Thymus (tissue), 14 donors: Measurements from ENCODE around the gene RHPN2. TPM values are rescaled to one million over a fixed set of nuclear protein-coding genes. Genes with fewer than 3 reads are reported as not detected.
A peak's percentile ranks its signal among the peaks of the same experiment; 100 is the strongest.

Experiments used
- DNase-seq, 9 donors: peaks; one replicate each; pipeline ENCODE4 v3.0.0-alpha.2; 2013; ENCODE audit warnings: low spot score in 9 of 9, low read depth in 6 of 9, missing footprints in 1 of 9
- H3K27ac ChIP-seq, 2 donors: one replicate each; pipeline ENCODE4 v1.5.1; 2013; ENCODE audit warnings: control low read depth in 1 of 2, low read depth in 1 of 2, low read length in 1 of 2, mild to moderate bottlenecking in 1 of 2, moderate library complexity in 1 of 2
- H3K27me3 ChIP-seq, 2 donors: one replicate each; pipeline ENCODE4 v1.5.1; 2013; ENCODE audit warnings: low read length in 1 of 2; ENCODE audit not compliant: control insufficient read depth in 2 of 2, insufficient read depth in 1 of 2
- H3K36me3 ChIP-seq, 2 donors: one replicate each; pipeline ENCODE4 v1.5.1; 2013; ENCODE audit warnings: low read length in 1 of 2, mild to moderate bottlenecking in 1 of 2, moderate library complexity in 1 of 2; ENCODE audit not compliant: control insufficient read depth in 2 of 2, insufficient read depth in 2 of 2
- H3K4me1 ChIP-seq, 2 donors: one replicate each; pipeline ENCODE4 v1.5.1; 2013; ENCODE audit warnings: low read length in 2 of 2; ENCODE audit not compliant: control insufficient read depth in 2 of 2, insufficient read depth in 2 of 2
- H3K4me3 ChIP-seq, 2 donors: one replicate each; pipeline ENCODE4 v1.5.1; 2013; ENCODE audit warnings: low read length in 2 of 2, control low read depth in 1 of 2, mild to moderate bottlenecking in 1 of 2
- H3K9me3 ChIP-seq, 2 donors: one replicate each; pipeline ENCODE4 v1.5.1; 2013; ENCODE audit warnings: low read length in 1 of 2, mild to moderate bottlenecking in 1 of 2; ENCODE audit not compliant: control insufficient read depth in 2 of 2, insufficient read depth in 1 of 2
- WGBS: extraction: QIAGEN DNeasy Blood & Tissue Kit; methylation state at CpG from one replicate; pipeline ENCODE4 v1.1.7; 2013; 5-methylcytosine and 5-hydroxymethylcytosine counted together
- long read RNA-seq, 10 donors: transcript quantifications; one replicate each; lab custom pipeline, GENCODE V29; 2026
- polyA plus RNA-seq: library from polyadenylated mRNA; stranded (reverse); fragments of 200-250 nt; gene quantifications from one replicate; pipeline ENCODE4 v1.2.3, GENCODE V29; 2013
- total RNA-seq: library from RNA; stranded (reverse); fragments of 120-200 nt; gene quantifications from one replicate; pipeline ENCODE4 v1.2.4, GENCODE V29; 2013
- donor health status: healthy.

Gene RHPN2
- 5.1 TPM for total RNA-seq
- polyA plus RNA-seq = 4.8 TPM
- long read RNA-seq, donor 1 = 0 reads
- long read RNA-seq, donor 2, partial matches to known transcripts = 23 of 26 reads
- long read RNA-seq, donor 2, other reads (novel, unspliced or antisense) = 0 of 26 reads
- long read RNA-seq, donor 3 = 0 reads
- long read RNA-seq, donor 4, partial matches to known transcripts = 0 of 1 reads
- long read RNA-seq, donor 4, other reads (novel, unspliced or antisense) = 0 of 1 reads
- long read RNA-seq, donor 5, partial matches to known transcripts = 0 of 2 reads
- long read RNA-seq, donor 5, other reads (novel, unspliced or antisense) = 0 of 2 reads
- long read RNA-seq, donor 6 = 0 reads
- long read RNA-seq, donor 7, partial matches to known transcripts = 0 of 1 reads
- long read RNA-seq, donor 7, other reads (novel, unspliced or antisense) = 0 of 1 reads
- long read RNA-seq, donor 8, partial matches to known transcripts = 0 of 1 reads
- long read RNA-seq, donor 8, other reads (novel, unspliced or antisense) = 0 of 1 reads
- long read RNA-seq, donor 9 = 0 reads
- long read RNA-seq, donor 10 = 0 reads

GRCh38 chr19:33064792-33065550 lies at the start of gene RHPN2:
RHPN2 (minus strand) TSS chr19:33064888; CDS start chr19:33064852, 36 bp downstream.
- peak in 4 of 9 donors; percentile 5 to 39 (median 12) for DNase-seq
- Histone ChIP-seq H3K4me3 (peak within 1 kb of the TSS; percentile 20 to 62), H3K36me3 (no peaks in the 10 kb centered on the region), H3K9me3 (no peaks in the 10 kb centered on the region), H3K27ac (no peak within 1 kb of the TSS), H3K4me1 (no peaks in the 10 kb centered on the region), H3K27me3 (peaks cover 35 to 62% of the 10 kb centered on the region in 2 donors)
- WGBS = 8% methylated on average over 86 of the region's 86 CpGs

GRCh38 chr19:33114312-33114711 lies 49.6 kb upstream of the RHPN2 start:
- Histone ChIP-seq H3K36me3 (peaks cover 38 to 40% of the 10 kb centered on the region in 2 donors), H3K4me3 (no peak overlapping the region), H3K4me1 (no peaks in the 10 kb centered on the region), H3K27me3 (no peaks in the 10 kb centered on the region), H3K9me3 (no peaks in the 10 kb centered on the region), H3K27ac (no peak overlapping the region)
- 95% methylated on average over 4 of the region's 4 CpGs for WGBS
- DNase-seq = no peak

- WGBS = 93% methylated on average over 11 of the region's 11 CpGs
- Histone ChIP-seq H3K27me3 (no peaks in the 10 kb centered on the region), H3K36me3 (peaks cover 39 to 52% of the 10 kb centered on the region in 2 donors), H3K27ac (no peak overlapping the region), H3K9me3 (no peaks in the 10 kb centered on the region), H3K4me3 (no peak overlapping the region), H3K4me1 (no peaks in the 10 kb centered on the region)
- no peak for DNase-seq
Observed at GRCh38 chr19:33111587-33111986, 46.9 kb upstream of the RHPN2 start.

GRCh38 chr19:33110137-33110910 lies 45.6 kb upstream of the RHPN2 start:
- WGBS = 94% methylated on average over 9 of the region's 9 CpGs
- DNase-seq = no peak
- Histone ChIP-seq H3K9me3 (no peaks in the 10 kb centered on the region), H3K36me3 (peaks cover 39 to 57% of the 10 kb centered on the region in 2 donors), H3K4me3 (no peak overlapping the region), H3K27me3 (no peaks in the 10 kb centered on the region), H3K27ac (no peak overlapping the region), H3K4me1 (no peaks in the 10 kb centered on the region)

GRCh38 chr19:33108161-33108560 lies 43.5 kb upstream of the RHPN2 start:
- H3K27ac ChIP-seq = no peak overlapping the region
- DNase-seq = no peak
- WGBS = 97% methylated on average over 10 of the region's 10 CpGs
- peaks cover 39 to 51% of the 10 kb centered on the region in 2 donors for H3K36me3 ChIP-seq
- no peaks in the 10 kb centered on the region for H3K9me3 ChIP-seq
- H3K4me1 ChIP-seq = no peaks in the 10 kb centered on the region
- no peaks in the 10 kb centered on the region for H3K27me3 ChIP-seq
- no peak overlapping the region for H3K4me3 ChIP-seq

- Histone ChIP-seq H3K4me3 (no peak overlapping the region), H3K27ac (no peak overlapping the region), H3K36me3 (peaks cover 38 to 50% of the 10 kb centered on the region in 2 donors), H3K27me3 (no peaks in the 10 kb centered on the region), H3K9me3 (no peaks in the 10 kb centered on the region), H3K4me1 (no peaks in the 10 kb centered on the region)
- DNase-seq = no peak
- 86% methylated on average over 6 of the region's 6 CpGs for WGBS
Observed at GRCh38 chr19:33102893-33103292, 38.2 kb upstream of the RHPN2 start.

- H3K9me3 ChIP-seq = no peaks in the 10 kb centered on the region
- DNase-seq = no peak
- 98% methylated on average over 10 of the region's 10 CpGs for WGBS
- H3K4me1 ChIP-seq = no peaks in the 10 kb centered on the region
- H3K36me3 ChIP-seq = peaks cover 34 to 41% of the 10 kb centered on the region in 2 donors
- H3K27me3 ChIP-seq = no peaks in the 10 kb centered on the region
- no peak overlapping the region for H3K27ac ChIP-seq
- H3K4me3 ChIP-seq = no peak overlapping the region
Observed at GRCh38 chr19:33100894-33101644, 36.4 kb upstream of the RHPN2 start.

GRCh38 chr19:33098055-33098534 lies 33.4 kb upstream of the RHPN2 start:
- Histone ChIP-seq H3K27me3 (no peaks in the 10 kb centered on the region), H3K36me3 (peaks cover 49 to 59% of the 10 kb centered on the region in 2 donors), H3K9me3 (no peaks in the 10 kb centered on the region), H3K4me1 (no peaks in the 10 kb centered on the region), H3K27ac (no peak overlapping the region), H3K4me3 (no peak overlapping the region)
- 97% methylated on average over 4 of the region's 4 CpGs for WGBS
- no peak for DNase-seq
